GM12878 (cell line): ENCODE measurements around the gene PLXNA4. TPM values are rescaled to one million over a fixed set of nuclear protein-coding genes. Genes with fewer than 3 reads are reported as not detected.

Source experiments
- ATAC-seq: fragments of 200-7000 bp; cut with Tn5 transposase; 3 replicates; pipeline ENCODE4 v1.9.1; 2020; ENCODE audit warnings: mild to moderate bottlenecking, moderate library complexity
- BruUV-seq: library from RNA; stranded (reverse); fragments of 400-500 nt; replicated peaks from 2 replicates; lab custom pipeline; 2021; lab: Mats Ljungman, UMichigan
- CTCF ChIA-PET: fragments of 300-600 bp; sonication (Branson Sonifier 250); formaldehyde crosslinking; extraction: SDS; loops from one replicate; lab custom pipeline; 2021; ENCODE audit warnings: inconsistent platforms; lab: Yijun Ruan, JAX
- POLR2A ChIA-PET: fragments of 350-600 bp; formaldehyde crosslinking; extraction: SDS; loops from one replicate; lab custom pipeline; 2021; ENCODE audit warnings: inconsistent platforms; lab: Charles Lee
- RAD21 ChIA-PET: fragments of 300-600 bp; sonication (Branson Sonifier 250); formaldehyde crosslinking; loops from one replicate; lab custom pipeline; 2023; ENCODE audit warnings: antibody characterized with exemption; ENCODE audit not compliant: unreplicated experiment; lab: Charles Lee
- SMC1A ChIA-PET: fragments of 300-600 bp; sonication (Branson Sonifier 250); formaldehyde crosslinking; loops from one replicate; lab custom pipeline; 2023; ENCODE audit not compliant: unreplicated experiment, uncharacterized antibody; lab: Charles Lee
- DNase-seq: peaks from one replicate; pipeline ENCODE4 v3.0.0-alpha.2; 2011; ENCODE audit warnings: low read depth, low spot score
- FAIRE-seq: peaks from 3 replicates; lab custom pipeline; 2011; peaks lifted over from hg19 to GRCh38; lab: Jason Lieb, UNC
- H2AFZ ChIP-seq: 2 replicates; pipeline ENCODE4 v1.6.0; 2011; ENCODE audit warnings: low read depth, low read length, control low read depth; ENCODE audit not compliant: control insufficient read depth
- H3K27ac ChIP-seq: 2 replicates; pipeline ENCODE4 v1.5.1; 2011; ENCODE audit warnings: control low read depth; ENCODE audit not compliant: control insufficient read depth, insufficient read depth
- H3K27me3 ChIP-seq, 2 experiments: replicated peaks in 1 of 2; 2 replicates each; pipeline versions ENCODE4 v1.6.0 to v1.6.1; 2011; ENCODE audit warnings: low read length in 1 of 2; ENCODE audit not compliant: control insufficient read depth in 2 of 2, insufficient read depth in 2 of 2
- H3K36me3 ChIP-seq, 2 experiments: 2 replicates each; pipeline ENCODE4 v1.5.1; 2011; ENCODE audit warnings: low read length in 1 of 2; ENCODE audit not compliant: control insufficient read depth in 2 of 2, insufficient read depth in 2 of 2
- H3K4me1 ChIP-seq: 2 replicates; pipeline ENCODE4 v1.6.1; 2011; ENCODE audit warnings: mild to moderate bottlenecking, low read length, moderate library complexity, mixed read lengths; ENCODE audit not compliant: control insufficient read depth, insufficient read depth
- H3K4me2 ChIP-seq: 2 replicates; pipeline ENCODE4 v1.6.0; 2011; ENCODE audit warnings: control low read depth; ENCODE audit not compliant: control insufficient read depth, insufficient read depth
- H3K4me3 ChIP-seq: fragments of 200-600 bp; sonication (generic); 2 replicates; pipeline ENCODE4 v1.5.1; 2016
- H3K79me2 ChIP-seq: 2 replicates; pipeline ENCODE4 v1.6.0; 2011; ENCODE audit warnings: low read length; ENCODE audit not compliant: control insufficient read depth, insufficient read depth
- H3K9ac ChIP-seq: 2 replicates; pipeline ENCODE4 v1.8.0; 2011; ENCODE audit warnings: low read length, control low read depth, mixed read lengths; ENCODE audit not compliant: control insufficient read depth, insufficient read depth
- H3K9me3 ChIP-seq: replicated peaks from 3 replicates; pipeline ENCODE4 v1.5.1; 2011; ENCODE audit warnings: mild to moderate bottlenecking, low read length; ENCODE audit not compliant: control insufficient read depth, insufficient read depth
- H4K20me1 ChIP-seq: 2 replicates; pipeline ENCODE4 v1.6.0; 2011; ENCODE audit not compliant: control insufficient read depth, insufficient read depth
- CEBPZ ChIP-seq: fragments of 150-350 bp; IDR thresholded peaks from 2 replicates; pipeline ENCODE4 v1.6.1; 2016; ENCODE audit warnings: low read depth, low read length
- EP300 ChIP-seq, 2 experiments: fragments of 150-350 bp in 1 of 2; IDR thresholded peaks; 2 replicates each; pipeline ENCODE4 v1.6.1; 2011 to 2012; ENCODE audit warnings: low read depth in 2 of 2, low read length in 2 of 2, borderline replicate concordance in 1 of 2, improper control_type of control experiment in 1 of 2, inconsistent platforms in 1 of 2; ENCODE audit not compliant: control insufficient read depth in 1 of 2
- HDGF ChIP-seq: fragments of 450-650 bp; IDR thresholded peaks from 2 replicates; pipeline ENCODE4 v1.6.1; 2016; ENCODE audit warnings: antibody characterized with exemption
- KDM1A ChIP-seq: fragments of 200-600 bp; sonication (generic); IDR thresholded peaks from 2 replicates; pipeline ENCODE4 v1.6.1; 2016; ENCODE audit warnings: borderline replicate concordance
- MYC ChIP-seq: IDR thresholded peaks from 2 replicates; pipeline ENCODE4 v1.6.1; 2011; ENCODE audit warnings: mild to moderate bottlenecking, low read length, moderate library complexity, inconsistent platforms; ENCODE audit not compliant: insufficient read depth, insufficient replicate concordance, insufficient read length, severe bottlenecking
- NBN ChIP-seq: fragments of 450-650 bp; IDR thresholded peaks from 2 replicates; pipeline ENCODE4 v1.6.1; 2016
- NFIC ChIP-seq: IDR thresholded peaks from 2 replicates; pipeline ENCODE4 v1.6.1; 2012; ENCODE audit warnings: low read depth, mild to moderate bottlenecking, inconsistent platforms, low read length, moderate library complexity
- NFYB ChIP-seq: IDR thresholded peaks from 2 replicates; pipeline ENCODE4 v1.6.1; 2011; ENCODE audit warnings: low read depth, mild to moderate bottlenecking, low read length, improper control_type of control experiment, moderate library complexity; ENCODE audit not compliant: insufficient read depth
- NR2F1 ChIP-seq: fragments of 450-650 bp; conservative IDR thresholded peaks from 2 replicates; pipeline ENCODE4 v1.6.1; 2017; ENCODE audit warnings: mild to moderate bottlenecking
- REST ChIP-seq: IDR thresholded peaks from 2 replicates; pipeline ENCODE4 v1.6.1; 2012; ENCODE audit warnings: mild to moderate bottlenecking, low read depth, low read length
- TCF12 ChIP-seq: IDR thresholded peaks from 2 replicates; pipeline ENCODE4 v1.6.1; 2011; ENCODE audit warnings: low read depth, mild to moderate bottlenecking, low read length
- WGBS: methylation state at CpG from one replicate; pipeline ENCODE4 v1.1.6; 2016; ENCODE audit warnings: low lambda C conversion rate; ENCODE audit not compliant: insufficient replicate concordance, insufficient coverage; ENCODE audit errors: missing lambda C conversion rate; 5-methylcytosine and 5-hydroxymethylcytosine counted together
- in situ Hi-C: fragments of 300-500 bp; cut with MboI; formaldehyde crosslinking; loops from 9 replicates; pipeline ENCODE4 v1.14.3; 2018; ENCODE audit warnings: mixed read lengths
- intact Hi-C: fragments of 100-400 bp; cut with micrococcal nuclease; formaldehyde crosslinking; loops from one replicate; pipeline ENCODE4 v1.14.2; 2022; ENCODE audit not compliant: unreplicated experiment
- polyA plus RNA-seq, 11 experiments: library from polyadenylated mRNA; depleted of rRNA in 4 of 11; unstranded in 6 of 11; stranded (reverse) in 5 of 11; fragments of >200 nt; fragmentation: Nextera tagmentation in 4 of 11; fragmentation: Illumina TruSeq in 1 of 11; extraction: Ambion mirVana in 4 of 11; extraction: Trizol in 1 of 11; gene quantifications; 1 replicate in 1 of 11; 2 replicates in 10 of 11; pipeline versions ENCODE4 v1.2.1 to v1.2.3, GENCODE V29; 2011 to 2016; ENCODE audit warnings: inconsistent platforms in 2 of 11, missing spikeins in 2 of 11, low read depth in 1 of 11
- total RNA-seq, 4 experiments: library from RNA; depleted of rRNA in 3 of 4; stranded (reverse); fragments of >200 nt in 3 of 4; fragmentation: Illumina TruSeq in 1 of 4; extraction: Trizol in 1 of 4; gene quantifications; 2 replicates each; pipeline versions ENCODE4 v1.2.1 to v1.2.3, GENCODE V29; 2013 to 2021
- TF ChIP-seq, protein P1 (sequence below): fragments of 450-650 bp; IDR thresholded peaks from 2 replicates; pipeline ENCODE4 v1.6.1; 2017; ENCODE audit warnings: mild to moderate bottlenecking, moderate library complexity

Gene PLXNA4
- total and polyA plus RNA-seq, 10 of the 15 experiments (the other 5 are each of a cell fraction or from before 2014, with no cell fraction given): 0.03 TPM; not detected in 9

GRCh38 chr7:132625651-132626050, 49.4 kb upstream of the PLXNA4 start:
- in situ Hi-C loops (no loop called here), intact Hi-C loops (no loop called here)
- Histone ChIP-seq H3K9ac (no peak overlapping the region), H2AFZ (no peak overlapping the region), H3K36me3 (no peaks in the 10 kb centered on the region), H3K4me2 (no peak overlapping the region), H4K20me1 (no peaks in the 10 kb centered on the region), H3K4me1 (no peaks in the 10 kb centered on the region), H3K27me3 (peaks cover 0 to 3% of the 10 kb centered on the region in 2 experiments), H3K27ac (no peak overlapping the region), H3K9me3 (no peaks in the 10 kb centered on the region), H3K79me2 (no peaks in the 10 kb centered on the region), H3K4me3 (no peak overlapping the region)
- SMC1A ChIA-PET: no interaction called here
- FAIRE-seq (no peak), DNase-seq (no peak), ATAC-seq (no peak)
- RAD21 ChIA-PET: no interaction called here
- WGBS: 0% methylated on average over 2 of the region's 2 CpGs
- POLR2A ChIA-PET: no interaction called here
- BruUV-seq: no TSS peak
- CTCF ChIA-PET: no interaction called here
- no peak for TF ChIP-seq EP300 (IDR thresholded peaks at IDR 0.05; ENCODE audit: borderline replicate concordance in 1 of 2, control insufficient read depth in 1 of 2, low read depth in 2 of 2, low read length in 2 of 2)
- TF ChIP-seq MYC: no peak
- no peak for TF ChIP-seq NBN
- no peak for TF ChIP-seq HDGF
- no peak for TF ChIP-seq NFIC
- no peak for TF ChIP-seq NR2F1
- TF ChIP-seq NFYB: no peak
- no peak for TF ChIP-seq REST
- TF ChIP-seq, protein P1, sequence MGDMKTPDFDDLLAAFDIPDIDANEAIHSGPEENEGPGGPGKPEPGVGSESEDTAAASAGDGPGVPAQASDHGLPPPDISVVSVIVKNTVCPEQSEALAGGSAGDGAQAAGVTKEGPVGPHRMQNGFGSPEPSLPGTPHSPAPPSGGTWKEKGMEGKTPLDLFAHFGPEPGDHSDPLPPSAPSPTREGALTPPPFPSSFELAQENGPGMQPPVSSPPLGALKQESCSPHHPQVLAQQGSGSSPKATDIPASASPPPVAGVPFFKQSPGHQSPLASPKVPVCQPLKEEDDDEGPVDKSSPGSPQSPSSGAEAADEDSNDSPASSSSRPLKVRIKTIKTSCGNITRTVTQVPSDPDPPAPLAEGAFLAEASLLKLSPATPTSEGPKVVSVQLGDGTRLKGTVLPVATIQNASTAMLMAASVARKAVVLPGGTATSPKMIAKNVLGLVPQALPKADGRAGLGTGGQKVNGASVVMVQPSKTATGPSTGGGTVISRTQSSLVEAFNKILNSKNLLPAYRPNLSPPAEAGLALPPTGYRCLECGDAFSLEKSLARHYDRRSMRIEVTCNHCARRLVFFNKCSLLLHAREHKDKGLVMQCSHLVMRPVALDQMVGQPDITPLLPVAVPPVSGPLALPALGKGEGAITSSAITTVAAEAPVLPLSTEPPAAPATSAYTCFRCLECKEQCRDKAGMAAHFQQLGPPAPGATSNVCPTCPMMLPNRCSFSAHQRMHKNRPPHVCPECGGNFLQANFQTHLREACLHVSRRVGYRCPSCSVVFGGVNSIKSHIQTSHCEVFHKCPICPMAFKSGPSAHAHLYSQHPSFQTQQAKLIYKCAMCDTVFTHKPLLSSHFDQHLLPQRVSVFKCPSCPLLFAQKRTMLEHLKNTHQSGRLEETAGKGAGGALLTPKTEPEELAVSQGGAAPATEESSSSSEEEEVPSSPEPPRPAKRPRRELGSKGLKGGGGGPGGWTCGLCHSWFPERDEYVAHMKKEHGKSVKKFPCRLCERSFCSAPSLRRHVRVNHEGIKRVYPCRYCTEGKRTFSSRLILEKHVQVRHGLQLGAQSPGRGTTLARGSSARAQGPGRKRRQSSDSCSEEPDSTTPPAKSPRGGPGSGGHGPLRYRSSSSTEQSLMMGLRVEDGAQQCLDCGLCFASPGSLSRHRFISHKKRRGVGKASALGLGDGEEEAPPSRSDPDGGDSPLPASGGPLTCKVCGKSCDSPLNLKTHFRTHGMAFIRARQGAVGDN: no peak
- no peak for TF ChIP-seq TCF12
- TF ChIP-seq CEBPZ: no peak
- no peak for TF ChIP-seq KDM1A
